Activated B cell treated with CpG ODN at 0.5 μM for 24 hours (primary cell): ENCODE data around the gene IFIT5. TPM values are rescaled to one million over a fixed set of nuclear protein-coding genes. Genes with fewer than 3 reads are reported as not detected.
"Not testable (repeated sequence)": the region's sequence is repeated elsewhere in the genome, so short reads cannot be mapped to it uniquely, and the experiment has no call there.

Experiments
- ATAC-seq: fragments of 200-7000 bp; cut with Tn5 transposase; one replicate; pipeline ENCODE4 v1.10.0; 2021; ENCODE audit warnings: low read depth, mild to moderate bottlenecking, moderate library complexity
- CTCF ChIA-PET: fragments of 350-600 bp; sonication (Branson Sonifier 250); formaldehyde crosslinking; loops from one replicate; lab custom pipeline; 2021; ENCODE audit warnings: antibody characterized with exemption; lab: Charles Lee
- POLR2A ChIA-PET: fragments of 350-600 bp; sonication (Branson Sonifier 250); formaldehyde crosslinking; loops from one replicate; lab custom pipeline; 2021; ENCODE audit warnings: antibody characterized with exemption; lab: Charles Lee
- DNase-seq: peaks from one replicate; pipeline ENCODE4 v3.0.0; 2022
- H3K27ac Mint-ChIP-seq: one replicate; pipeline ENCODE4 v1.8.0; 2020; ENCODE audit warnings: mixed read lengths
- H3K27me3 Mint-ChIP-seq: one replicate; pipeline ENCODE4 v1.8.0; 2021; ENCODE audit warnings: mixed read lengths
- H3K36me3 Mint-ChIP-seq: one replicate; pipeline ENCODE4 v1.8.0; 2021; ENCODE audit warnings: low read depth, mixed read lengths
- H3K4me1 Mint-ChIP-seq: one replicate; pipeline ENCODE4 v1.8.0; 2021; ENCODE audit warnings: mixed read lengths
- H3K4me3 Mint-ChIP-seq: one replicate; pipeline ENCODE4 v1.8.0; 2020; ENCODE audit warnings: mild to moderate bottlenecking, mixed read lengths
- H3K9me3 Mint-ChIP-seq: one replicate; pipeline ENCODE4 v1.8.0; 2020; ENCODE audit warnings: mixed read lengths
- intact Hi-C: fragments of 100-400 bp; cut with micrococcal nuclease; formaldehyde crosslinking; loops from one replicate; pipeline ENCODE4 v1.15.1; 2024
- total RNA-seq: library from RNA; stranded (reverse); gene quantifications from 2 replicates; pipeline ENCODE4 v1.2.3, GENCODE V29; 2022
- TF ChIP-seq, protein P1 (sequence below): fragments of 200-600 bp; IDR thresholded peaks from one replicate; pipeline ENCODE4 v1.8.0; 2022; ENCODE audit warnings: antibody characterized with exemption, mild to moderate bottlenecking

The IFIT5 gene
- total RNA-seq, 1 donor from 2014 or later: 21.3 TPM

DNA sequence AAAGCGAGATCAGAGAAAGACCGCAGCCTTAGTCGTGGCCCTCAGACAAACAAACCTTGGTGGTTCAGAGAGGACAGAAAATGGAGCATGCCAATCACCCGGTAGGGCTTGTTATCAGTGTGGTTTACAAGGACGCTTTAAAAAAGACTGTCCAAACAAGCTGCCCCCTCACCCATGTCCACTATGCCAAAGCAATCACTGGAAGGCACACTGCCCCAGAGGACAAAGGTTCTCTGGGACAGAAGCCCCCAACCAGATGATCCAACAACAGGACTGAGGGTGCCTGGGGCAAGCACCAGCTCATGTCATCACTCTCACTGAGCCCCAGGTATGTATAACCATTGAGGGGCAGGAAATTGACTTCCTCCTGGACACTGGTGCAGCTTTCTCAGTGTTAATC, 5.1 kb upstream of the IFIT5 start:
- DNase-seq, CTCF ChIA-PET, ATAC-seq, H3K27ac Mint-ChIP-seq, H3K27me3 Mint-ChIP-seq, H3K36me3 Mint-ChIP-seq, H3K9me3 Mint-ChIP-seq, H3K4me3 Mint-ChIP-seq, intact Hi-C loops, POLR2A ChIA-PET: not testable (repeated sequence)
- H3K4me1 Mint-ChIP-seq: peaks cover 12% of the 10 kb centered on the region

DNA sequence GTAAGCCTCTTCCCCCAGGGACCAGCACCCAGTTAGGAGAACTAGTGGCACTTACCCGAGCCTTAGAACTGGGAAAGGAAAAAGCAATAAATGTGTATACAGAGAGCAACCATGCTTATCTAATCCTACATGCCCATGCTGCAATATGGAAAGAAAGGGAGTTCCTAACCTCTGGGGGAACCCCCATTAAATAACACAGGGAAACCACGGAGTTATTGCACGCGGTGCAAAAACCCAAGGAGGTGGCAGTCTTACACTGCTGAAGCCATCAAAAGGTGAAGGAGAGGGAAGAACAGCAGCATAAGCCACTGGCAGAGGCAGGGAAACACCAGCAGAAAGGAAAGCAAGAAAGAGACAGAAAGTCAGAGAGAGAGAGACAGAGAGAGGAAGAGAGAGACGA, 3.8 kb upstream of the IFIT5 start:
- H3K27me3 Mint-ChIP-seq, H3K4me3 Mint-ChIP-seq, H3K27ac Mint-ChIP-seq, CTCF ChIA-PET, H3K36me3 Mint-ChIP-seq, DNase-seq, ATAC-seq, POLR2A ChIA-PET, H3K9me3 Mint-ChIP-seq: not testable (repeated sequence)
- H3K4me1 Mint-ChIP-seq: peaks cover 17% of the 10 kb centered on the region
- intact Hi-C loops: loop anchor here (10.0 kb wide), 1 partner anchor 634 kb away; no protein-coding TSS in a partner anchor

DNA sequence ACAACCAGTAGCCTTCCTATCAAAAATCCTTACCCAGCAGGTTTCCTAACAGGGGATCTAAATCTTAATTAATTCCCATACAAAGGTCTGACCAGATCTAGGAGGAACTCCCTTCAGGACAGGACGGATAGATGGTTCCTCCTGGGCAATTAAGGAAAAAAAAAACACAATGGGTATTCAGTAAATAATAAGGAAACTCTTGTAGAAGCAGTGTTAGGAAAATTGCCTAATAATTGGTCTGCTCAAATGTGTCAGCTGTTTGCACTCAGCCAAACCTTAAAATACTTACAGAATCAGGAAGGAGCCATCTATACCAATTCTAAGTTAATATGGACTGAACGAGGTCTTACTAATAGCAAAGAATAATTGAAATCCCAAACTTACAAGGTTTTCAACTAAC, 3.2 kb upstream of the IFIT5 start:
- DNase-seq, H3K9me3 Mint-ChIP-seq, H3K27ac Mint-ChIP-seq, H3K4me3 Mint-ChIP-seq, H3K27me3 Mint-ChIP-seq, POLR2A ChIA-PET, CTCF ChIA-PET, ATAC-seq: not testable (repeated sequence)
- peaks cover 12% of the 10 kb centered on the region for H3K36me3 Mint-ChIP-seq
- intact Hi-C loops: loop anchor here (10.0 kb wide), 1 partner anchor 634 kb away; no protein-coding TSS in a partner anchor
- peaks cover 23% of the 10 kb centered on the region for H3K4me1 Mint-ChIP-seq

DNA sequence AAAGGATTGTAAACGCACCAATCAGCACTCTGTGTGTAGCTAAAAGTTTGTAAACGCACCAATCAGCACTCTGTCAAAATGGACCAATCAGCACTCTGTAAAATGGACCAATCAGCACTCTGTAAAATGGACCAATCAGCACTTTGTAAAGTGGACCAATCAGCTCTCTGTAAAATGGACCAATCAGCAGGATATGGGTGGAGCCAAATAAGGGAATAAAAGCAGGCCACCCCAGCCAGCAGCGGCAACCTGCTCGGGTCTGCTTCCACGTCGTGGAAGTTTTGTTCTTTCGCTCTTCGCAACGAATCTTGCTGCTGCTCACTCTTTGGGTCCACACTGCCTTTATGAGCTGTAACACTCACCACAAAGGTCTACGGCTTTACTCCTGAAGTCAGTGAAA, 2.1 kb upstream of the IFIT5 start:
- Mint-ChIP-seq H3K4me1 (peaks cover 32% of the 10 kb centered on the region), H3K36me3 (peaks cover 15% of the 10 kb centered on the region), H3K4me3 (peak overlapping the region; percentile 20), H3K27ac (peak overlapping the region; percentile 27)
- H3K9me3 Mint-ChIP-seq, DNase-seq, POLR2A ChIA-PET, ATAC-seq, H3K27me3 Mint-ChIP-seq, CTCF ChIA-PET: not testable (repeated sequence)
- intact Hi-C loops: loop anchor here (10.0 kb wide), 1 partner anchor 633 kb away; no protein-coding TSS in a partner anchor

DNA sequence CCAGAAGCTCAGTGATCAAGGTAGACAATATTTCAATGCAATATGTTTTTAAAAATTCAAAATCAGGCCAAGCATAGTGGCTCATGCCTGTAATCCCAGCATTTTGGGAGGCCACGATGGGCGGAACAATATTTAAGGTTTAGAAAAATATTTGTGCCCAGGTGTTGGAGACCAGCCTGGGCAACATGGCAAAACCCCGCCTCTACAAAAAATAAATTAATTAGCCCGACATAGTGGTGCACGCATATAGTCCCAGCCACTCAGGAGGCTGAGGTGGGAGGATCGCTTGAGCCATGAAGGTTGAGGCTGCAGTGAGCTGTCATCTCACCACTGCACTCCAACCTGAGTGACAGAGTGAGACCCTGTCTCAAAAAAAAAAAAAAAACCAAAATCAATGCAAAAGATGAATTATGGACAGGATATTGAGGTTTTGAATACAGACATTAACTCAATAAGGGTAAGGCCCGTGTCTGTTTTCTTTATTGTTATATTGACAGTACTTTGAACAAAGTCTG, 913 bp upstream of the IFIT5 start:
- POLR2A ChIA-PET: interaction anchor here (0.7 to 1.9 kb wide), 9 partner anchors 10 to 325 kb away, joined by 3 to 14 read pairs (median 4); partner anchors contain the start of genes IFIT1, IFIT2, KIF20B and LIPA
- CTCF ChIA-PET: interaction anchor here (0.8 to 1.4 kb wide), 5 partner anchors 111 to 162 kb away, joined by 3 to 4 read pairs (median 3); partner anchors contain the start of genes IFIT2 and LIPA
- peaks cover 43% of the 10 kb centered on the region for H3K4me1 Mint-ChIP-seq
- no peak for ATAC-seq
- intact Hi-C loops: loop anchor here (10.0 kb wide), 1 partner anchor 631 kb away; no protein-coding TSS in a partner anchor
- H3K4me3 Mint-ChIP-seq: peak overlapping the region; percentile 94
- peak overlapping the region; percentile 97 for H3K27ac Mint-ChIP-seq
- DNase-seq: no peak
- TF ChIP-seq, protein P1, sequence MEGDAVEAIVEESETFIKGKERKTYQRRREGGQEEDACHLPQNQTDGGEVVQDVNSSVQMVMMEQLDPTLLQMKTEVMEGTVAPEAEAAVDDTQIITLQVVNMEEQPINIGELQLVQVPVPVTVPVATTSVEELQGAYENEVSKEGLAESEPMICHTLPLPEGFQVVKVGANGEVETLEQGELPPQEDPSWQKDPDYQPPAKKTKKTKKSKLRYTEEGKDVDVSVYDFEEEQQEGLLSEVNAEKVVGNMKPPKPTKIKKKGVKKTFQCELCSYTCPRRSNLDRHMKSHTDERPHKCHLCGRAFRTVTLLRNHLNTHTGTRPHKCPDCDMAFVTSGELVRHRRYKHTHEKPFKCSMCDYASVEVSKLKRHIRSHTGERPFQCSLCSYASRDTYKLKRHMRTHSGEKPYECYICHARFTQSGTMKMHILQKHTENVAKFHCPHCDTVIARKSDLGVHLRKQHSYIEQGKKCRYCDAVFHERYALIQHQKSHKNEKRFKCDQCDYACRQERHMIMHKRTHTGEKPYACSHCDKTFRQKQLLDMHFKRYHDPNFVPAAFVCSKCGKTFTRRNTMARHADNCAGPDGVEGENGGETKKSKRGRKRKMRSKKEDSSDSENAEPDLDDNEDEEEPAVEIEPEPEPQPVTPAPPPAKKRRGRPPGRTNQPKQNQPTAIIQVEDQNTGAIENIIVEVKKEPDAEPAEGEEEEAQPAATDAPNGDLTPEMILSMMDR: no peak
- no peaks in the 10 kb centered on the region for H3K27me3 Mint-ChIP-seq
- peaks cover 26% of the 10 kb centered on the region for H3K36me3 Mint-ChIP-seq
- H3K9me3 Mint-ChIP-seq: peaks cover 2% of the 10 kb centered on the region

DNA sequence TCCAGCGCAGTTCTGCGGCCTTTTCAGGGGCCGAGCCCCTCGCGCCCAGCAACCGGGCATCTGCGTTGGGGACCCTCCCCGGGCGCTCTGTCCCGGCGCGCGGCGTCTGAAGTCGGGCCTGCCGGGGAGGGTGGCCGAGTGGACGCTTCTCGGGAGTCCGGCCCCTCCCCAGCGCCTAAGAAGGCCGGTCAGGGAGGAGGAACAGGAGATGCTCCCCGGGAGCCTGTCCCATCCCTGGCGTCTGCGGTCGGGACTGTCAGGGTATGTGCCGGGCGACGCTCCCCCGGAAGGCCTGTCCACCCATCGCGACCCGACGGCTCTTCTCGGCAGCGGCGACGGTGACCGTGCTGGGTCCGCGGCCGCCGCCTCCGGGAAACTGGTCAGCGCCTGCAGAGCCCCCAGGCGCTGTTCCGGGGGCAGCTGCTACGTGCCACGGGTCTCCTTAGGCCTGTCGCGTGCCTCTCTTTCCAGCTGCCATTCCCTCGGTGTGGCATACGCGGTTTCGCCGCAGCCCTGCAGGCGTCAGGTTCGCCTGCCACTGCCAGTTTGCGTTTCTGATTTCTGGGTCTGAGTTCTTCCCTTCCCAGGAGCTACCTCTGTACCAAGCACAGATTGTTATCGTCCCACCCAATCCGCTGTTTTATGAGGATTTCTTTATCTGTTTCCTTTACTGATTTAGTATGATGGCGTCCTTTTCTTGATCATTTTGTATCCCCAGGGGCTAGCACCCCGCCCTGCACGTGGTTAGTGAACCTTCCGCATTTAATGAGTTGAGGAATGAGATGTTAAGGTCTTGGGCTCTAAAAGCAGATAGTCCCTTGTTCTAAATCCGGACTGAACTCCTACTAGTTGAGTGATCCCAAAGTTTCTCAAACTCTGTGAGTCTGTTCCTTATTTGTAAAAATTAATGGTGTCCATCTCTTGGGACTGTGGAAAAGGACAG, 782 bp downstream of the IFIT5 start:
- POLR2A ChIA-PET: interaction anchor here (0.5 to 2.0 kb wide), 14 partner anchors 9 to 535 kb away, joined by 3 to 14 read pairs (median 4); partner anchors contain the start of genes IFIT1, IFIT2, KIF20B and LIPA
- peaks cover 53% of the 10 kb centered on the region for H3K4me1 Mint-ChIP-seq
- peaks cover 2% of the 10 kb centered on the region for H3K9me3 Mint-ChIP-seq

More for the DNA sequence above, 782 bp downstream of the IFIT5 start:
- DNase-seq (peak; percentile 57), ATAC-seq (peak; percentile 53)
- CTCF ChIA-PET: interaction anchor here (1.0 to 1.3 kb wide), 2 partner anchors 19 to 163 kb away, joined by 4 read pairs; partner anchors contain the start of gene LIPA
- intact Hi-C loops: loop anchor here (1.0 to 10.0 kb wide), 11 partner anchors 23 to 1442 kb away; partner anchors contain the start of genes FAS, HTR7, IFIT1 and KIF20B
- Mint-ChIP-seq H3K36me3 (peaks cover 32% of the 10 kb centered on the region), H3K27ac (peak overlapping the region; percentile 99), H3K4me3 (peak overlapping the region; percentile 94), H3K27me3 (no peaks in the 10 kb centered on the region)
- TF ChIP-seq, protein P1: no peak
